Measurements from ENCODE around the gene PADI6.
"Not testable (repeated sequence)": the region's sequence is repeated elsewhere in the genome, so short reads cannot be mapped to it uniquely, and the experiment has no call there.

Gene PADI6

DNA sequence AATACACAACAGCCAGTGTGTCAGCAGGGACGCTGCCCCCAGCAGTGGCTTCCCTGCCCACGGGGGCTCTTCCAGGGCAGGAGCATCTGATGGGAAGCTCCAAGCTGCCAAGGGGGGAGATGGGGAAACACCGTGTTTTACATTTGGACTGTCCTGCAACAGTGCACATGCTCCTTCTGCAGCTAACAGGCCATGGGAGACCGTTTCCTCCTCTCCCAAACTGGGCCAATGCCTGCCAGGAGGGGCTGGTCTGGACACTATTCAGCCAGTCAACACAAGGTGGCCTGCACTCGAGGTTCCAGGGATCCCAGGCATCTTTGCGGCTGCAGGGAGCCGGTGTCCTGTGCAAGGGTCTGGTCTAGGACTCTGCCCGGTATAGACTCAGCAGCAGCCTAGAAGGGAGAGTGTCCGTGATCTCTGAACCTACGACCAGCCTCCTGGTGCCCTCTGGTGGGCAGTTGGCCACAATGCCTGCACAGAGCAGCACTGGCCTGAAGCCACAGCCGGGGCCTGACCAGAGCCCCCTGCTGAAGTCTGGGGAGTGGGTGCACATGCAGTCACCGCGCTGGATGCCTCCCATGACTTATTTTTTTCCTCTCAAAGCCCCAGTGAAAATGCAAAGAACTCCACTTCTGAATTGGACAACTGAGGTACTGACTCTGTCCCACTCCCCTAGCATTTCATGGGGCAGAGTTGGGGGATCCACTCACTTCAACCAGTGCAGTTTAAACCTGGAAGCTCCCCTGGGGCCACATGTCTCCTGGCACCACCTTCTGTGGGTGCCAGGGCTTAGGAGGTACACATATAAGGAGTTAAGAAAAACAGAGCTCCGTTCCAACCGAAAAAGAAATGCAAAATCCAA, 34.1 kb downstream of the PADI6 start:
- DNase-seq (ENCODE audit: low spot score), result peak; percentile 26

DNA sequence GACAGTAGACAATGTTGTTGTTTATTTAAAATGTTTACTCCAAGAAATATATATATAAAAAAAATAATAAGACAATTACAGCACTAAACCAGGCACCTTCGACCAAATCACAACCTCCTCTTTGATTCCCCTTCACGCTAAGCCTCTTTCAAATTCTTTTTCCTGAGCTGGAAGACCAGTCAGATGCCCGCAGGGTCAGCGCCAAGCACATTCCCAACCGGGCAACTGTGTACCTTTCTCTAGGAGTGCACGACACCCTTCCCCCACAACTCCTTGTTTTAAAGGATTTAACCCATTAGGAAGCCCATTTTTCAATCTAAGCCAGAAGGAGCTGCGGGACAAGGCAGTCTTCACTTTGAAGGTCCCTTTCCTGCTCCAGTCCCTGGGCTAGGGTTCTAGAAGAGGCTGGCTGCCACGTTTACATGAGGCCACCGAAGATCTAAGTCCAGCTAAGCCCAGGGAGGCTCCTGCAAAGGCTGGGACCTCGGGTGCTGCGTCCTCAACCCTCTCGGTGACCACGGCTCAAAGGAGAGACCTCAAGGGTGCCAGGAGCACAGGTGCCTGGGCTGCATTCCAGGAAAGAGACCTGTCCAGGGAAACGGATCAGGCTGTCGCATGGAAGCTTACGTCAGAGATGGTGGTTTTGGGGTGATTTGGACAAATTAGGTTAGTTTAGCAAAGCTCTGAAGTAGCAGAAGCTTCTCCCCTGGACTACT, 34.9 kb downstream of the PADI6 start:
- not testable (repeated sequence) for DNase-seq (ENCODE audit: low spot score)

DNA sequence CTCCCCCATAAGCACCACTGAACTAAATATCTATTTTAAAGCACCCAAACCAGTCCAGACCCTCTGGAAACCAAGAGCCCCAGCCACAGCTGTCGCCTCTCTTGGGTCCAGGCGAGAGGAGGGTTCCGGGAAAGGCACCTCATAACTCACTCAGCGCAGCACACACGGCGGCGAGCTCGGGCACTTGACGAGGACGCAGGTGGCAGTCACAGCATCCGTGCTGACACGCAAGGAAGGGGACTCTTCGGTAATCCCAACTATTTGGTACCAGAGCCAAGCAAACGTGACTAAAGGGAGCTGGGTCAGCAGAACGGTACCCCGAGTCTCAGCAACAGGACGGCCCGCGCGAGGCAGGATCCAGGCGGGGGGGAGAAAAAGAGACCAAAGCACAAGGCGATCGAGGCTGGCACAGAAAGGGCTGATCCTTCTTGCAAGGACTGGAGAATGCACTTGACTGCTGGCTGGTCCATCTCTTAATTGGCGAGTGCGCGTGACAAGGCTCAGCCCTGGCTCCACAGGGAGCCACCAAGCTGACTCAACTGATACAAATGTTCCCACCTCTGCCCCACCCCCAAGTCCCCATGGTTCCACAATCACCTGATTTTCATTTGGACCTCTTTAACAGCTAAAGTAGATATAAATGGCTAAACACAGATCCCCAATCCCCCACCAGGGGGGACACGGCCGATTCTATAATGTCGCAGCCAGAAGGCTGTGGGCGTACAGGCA, 36.0 kb downstream of the PADI6 start:
- DNase-seq (ENCODE audit: low spot score), result not testable (repeated sequence)

DNA sequence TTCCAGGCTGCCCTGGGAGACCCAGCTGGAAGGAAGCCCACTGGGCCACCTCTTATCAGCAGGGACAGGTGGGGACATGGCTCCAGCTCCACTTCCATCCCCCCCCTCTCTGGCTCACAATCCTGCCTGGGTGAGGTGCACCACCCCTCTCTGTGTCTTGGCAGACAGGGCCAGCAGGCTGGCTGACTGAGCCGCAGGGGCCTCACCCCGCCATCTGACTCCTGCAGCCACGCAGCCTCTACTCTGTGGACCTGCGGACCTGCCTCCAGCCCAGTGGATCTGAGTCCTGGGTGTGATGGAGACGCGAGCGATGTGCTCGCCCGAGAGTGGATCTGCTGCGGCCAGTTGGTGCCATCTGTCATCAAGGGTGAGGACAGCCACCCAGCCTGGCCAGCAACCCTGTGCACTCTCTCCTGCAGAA, 37.4 kb downstream of the PADI6 start:
- DNase-seq (ENCODE audit: low spot score), result no peak

DNA sequence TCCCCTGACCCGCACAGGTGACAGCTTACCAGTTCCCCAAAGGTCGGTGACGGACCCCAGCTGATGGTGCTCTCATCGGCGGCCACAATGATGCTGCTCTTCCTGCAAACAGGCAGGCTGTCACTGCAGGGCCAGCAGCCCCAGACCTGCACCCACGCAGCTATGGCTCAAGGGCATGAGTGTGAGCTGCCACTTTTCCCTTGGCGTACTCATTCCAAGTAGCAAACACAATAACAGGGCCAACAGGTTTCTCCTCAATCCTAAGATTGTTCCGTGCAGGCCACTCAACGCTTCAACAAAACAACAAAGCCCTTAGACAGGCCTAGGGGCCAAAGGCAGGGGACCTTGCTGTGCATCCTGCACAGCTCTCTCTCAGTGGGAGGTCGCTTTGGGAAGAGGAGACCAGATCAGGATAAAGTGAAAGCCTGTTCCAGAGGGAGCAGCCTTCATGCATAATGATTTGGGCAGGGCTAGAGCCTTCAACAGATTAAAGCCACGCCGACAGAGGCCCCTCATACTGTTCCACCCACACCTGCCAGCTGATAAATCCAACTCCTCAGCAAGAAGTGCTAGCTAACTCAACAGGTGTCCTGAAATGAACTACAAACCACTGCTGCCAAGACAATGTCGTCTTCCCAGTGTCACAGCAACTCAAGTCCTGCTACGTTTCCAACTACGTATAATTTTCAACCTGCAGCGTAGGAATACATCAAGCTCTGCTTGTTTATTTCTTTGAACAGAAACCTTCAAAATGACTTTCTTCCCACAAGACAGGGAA, 40.3 kb downstream of the PADI6 start:
- DNase-seq (ENCODE audit: low spot score), result no peak

DNA sequence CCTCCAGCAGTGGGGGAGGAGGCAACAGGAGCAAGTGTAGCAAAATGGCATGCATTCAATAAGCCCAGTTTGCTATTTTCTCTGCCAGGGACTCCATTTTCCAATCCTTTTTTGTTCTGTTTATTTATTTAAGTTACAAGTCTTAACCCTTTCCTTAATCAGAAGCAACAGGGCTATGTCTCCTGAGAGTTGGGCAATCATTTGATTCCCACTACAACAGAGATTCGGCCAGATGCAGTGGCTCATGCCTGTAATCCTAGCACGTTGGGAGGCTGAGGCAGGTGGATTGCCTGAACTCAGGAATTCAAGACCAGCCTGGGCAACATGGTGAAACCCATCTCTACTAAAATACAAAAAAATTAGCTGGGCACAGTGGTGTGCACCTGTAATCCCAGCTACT, 42.0 kb downstream of the PADI6 start:
- no peak for DNase-seq (ENCODE audit: low spot score)

DNA sequence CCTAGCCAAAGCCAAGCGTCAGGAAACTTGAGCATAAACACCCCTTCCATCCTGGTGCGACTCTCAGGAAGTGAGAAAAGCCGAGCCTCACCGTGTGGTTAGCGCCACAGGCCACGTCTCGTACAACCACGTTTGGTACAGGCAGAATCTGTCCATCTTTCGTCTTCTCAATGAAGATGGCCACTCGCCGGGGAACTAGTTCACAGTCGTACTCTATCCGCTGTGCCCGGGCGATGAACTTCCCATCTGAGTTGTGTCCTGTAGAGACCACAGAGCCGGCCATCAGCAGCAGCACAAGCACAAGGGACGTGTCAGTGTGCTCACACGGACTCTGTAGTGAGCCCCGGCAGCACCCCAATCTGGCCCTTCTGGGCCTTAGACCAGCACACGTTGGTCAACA, 44.4 kb downstream of the PADI6 start:
- no peak for DNase-seq (ENCODE audit: low spot score)

DNA sequence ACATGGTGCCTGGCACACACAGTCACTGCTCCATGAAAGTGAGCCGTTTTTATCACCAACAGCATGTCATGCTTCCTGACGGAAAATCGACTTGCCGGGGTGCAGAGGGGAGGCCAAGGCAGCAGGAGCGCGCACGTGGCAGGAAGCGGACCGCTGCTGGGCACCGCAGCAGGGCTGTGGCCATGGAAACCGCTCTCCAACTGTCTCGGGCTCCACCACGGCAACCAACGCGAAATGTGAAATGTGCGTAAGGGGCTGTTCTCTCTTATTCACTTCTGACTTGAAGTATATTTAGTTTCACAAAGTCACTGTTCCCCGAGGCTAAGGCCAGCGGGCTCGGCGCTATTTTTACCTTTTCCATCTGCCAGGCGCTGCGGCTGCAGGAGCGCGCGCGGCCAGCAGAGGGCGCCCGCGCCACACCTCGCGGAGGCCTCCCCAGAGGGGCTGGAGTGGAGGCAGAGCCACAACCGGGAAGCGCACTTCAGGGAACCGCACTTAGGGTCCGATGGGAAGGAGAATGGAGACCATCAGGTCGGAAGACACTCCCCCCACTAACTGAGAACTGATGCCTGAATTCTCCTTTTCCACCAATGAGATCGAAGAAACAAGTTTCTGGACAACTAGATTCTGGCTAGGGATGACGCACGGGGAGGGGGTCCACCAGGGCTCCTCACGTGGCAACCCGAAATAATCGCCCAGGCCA, 47.8 kb downstream of the PADI6 start:
- DNase-seq (ENCODE audit: low spot score), result peak; percentile 63

DNA sequence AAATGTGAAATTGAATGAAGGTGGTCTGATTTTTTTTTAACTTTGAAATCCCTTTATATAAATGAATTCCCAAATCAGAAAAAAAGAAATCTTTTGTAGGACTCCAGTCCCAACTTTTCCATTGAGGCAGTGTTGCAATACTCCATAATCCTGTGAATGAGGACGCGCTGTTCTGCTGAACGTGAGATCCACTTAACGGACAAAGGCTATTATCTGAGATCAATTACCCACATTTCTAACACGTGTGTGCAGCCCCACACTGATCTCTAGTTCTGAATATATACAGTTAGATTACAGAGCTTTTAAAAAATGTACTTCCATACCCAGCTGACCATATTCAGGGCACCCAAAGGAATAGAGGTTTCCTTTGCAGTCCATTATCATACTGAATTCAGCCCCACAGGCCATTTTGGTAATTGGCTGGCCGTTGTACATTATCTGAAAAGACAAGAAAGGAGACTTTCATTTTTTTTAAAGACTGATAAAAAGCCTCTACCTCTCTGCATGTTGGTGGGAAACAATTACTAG, 48.5 kb downstream of the PADI6 start:
- DNase-seq (ENCODE audit: low spot score), result no peak

DNA sequence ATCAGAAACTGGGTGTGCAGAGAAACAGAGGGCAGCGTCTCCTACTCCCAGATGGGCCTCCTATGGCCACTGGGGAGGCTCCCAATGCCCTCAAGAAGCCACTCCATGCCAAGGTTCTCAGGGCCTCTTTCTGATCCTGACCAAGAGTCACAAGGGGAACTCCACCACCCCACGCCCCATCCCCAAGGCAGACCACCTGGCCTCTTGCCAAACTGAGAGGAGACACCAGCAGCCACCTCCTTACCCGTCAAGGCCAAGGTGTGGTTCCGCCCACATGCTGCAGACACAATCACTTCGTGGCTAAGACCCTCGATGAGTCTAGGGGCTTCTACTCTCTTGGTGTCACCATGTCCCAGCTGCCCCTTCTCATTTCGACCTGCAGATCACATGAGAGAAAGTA, 50.5 kb downstream of the PADI6 start:
- no peak for DNase-seq (ENCODE audit: low spot score)

DNA sequence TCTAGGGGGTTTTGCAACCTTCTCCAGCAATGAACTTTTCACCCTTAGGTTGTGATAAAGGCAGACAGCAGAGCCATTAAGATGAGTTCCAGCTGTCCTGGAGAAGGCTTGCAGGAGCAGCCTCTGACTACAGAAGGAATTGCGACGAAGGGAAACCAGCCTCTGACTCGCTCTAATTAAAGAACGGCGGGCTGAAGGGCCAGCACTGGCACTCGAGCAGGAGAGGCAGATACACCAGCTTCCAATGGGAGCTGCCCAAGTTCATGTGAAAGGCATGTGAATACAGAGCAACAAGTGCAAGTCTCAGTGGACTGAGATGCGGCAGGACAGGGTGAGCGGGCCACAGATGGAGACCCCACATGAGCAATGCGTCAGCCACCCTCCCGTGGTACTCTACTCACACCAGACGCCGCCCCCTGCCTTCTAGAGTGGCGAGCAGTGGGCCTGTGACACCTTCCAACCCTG, 51.8 kb downstream of the PADI6 start:
- DNase-seq (ENCODE audit: low spot score), result no peak

DNA sequence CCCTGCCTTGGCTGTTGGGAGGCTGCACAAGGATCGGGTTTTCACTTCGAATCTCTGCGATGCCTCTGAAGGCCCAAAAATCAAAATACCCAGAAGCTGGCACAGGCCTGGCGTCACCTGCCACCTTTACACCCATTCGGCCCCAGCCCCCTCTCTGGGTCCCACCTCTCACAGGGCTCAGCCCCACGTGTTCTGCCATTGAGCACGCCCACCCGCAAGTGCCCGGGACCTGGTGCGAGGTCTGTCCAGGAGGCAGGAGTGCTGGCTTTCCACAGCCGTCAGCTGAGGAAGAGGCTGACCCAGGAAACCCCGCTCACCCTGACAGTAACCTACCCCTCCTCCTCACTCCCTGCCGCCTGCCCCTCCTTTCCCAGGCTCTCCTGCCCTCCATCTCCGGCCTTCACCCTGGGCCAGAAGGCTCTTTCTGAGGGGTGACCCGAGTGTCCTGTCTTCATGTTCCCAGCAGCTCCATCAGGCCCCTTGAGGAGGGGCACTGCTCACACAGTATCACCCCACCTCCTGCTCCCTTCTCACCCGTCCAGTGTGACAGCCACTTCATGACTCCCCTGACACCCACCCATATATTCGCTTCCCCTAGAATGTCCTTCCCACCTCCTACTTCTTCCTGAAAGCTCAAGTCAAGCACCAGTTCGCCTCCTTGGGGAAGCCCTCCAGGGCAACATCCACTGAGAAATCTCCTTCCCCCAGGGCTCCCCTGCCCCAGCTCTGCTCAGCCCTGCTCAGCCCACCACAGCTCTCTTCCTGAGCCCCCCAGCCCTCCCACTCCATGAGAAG, 54.0 kb downstream of the PADI6 start:
- no peak for DNase-seq (ENCODE audit: low spot score)

DNA sequence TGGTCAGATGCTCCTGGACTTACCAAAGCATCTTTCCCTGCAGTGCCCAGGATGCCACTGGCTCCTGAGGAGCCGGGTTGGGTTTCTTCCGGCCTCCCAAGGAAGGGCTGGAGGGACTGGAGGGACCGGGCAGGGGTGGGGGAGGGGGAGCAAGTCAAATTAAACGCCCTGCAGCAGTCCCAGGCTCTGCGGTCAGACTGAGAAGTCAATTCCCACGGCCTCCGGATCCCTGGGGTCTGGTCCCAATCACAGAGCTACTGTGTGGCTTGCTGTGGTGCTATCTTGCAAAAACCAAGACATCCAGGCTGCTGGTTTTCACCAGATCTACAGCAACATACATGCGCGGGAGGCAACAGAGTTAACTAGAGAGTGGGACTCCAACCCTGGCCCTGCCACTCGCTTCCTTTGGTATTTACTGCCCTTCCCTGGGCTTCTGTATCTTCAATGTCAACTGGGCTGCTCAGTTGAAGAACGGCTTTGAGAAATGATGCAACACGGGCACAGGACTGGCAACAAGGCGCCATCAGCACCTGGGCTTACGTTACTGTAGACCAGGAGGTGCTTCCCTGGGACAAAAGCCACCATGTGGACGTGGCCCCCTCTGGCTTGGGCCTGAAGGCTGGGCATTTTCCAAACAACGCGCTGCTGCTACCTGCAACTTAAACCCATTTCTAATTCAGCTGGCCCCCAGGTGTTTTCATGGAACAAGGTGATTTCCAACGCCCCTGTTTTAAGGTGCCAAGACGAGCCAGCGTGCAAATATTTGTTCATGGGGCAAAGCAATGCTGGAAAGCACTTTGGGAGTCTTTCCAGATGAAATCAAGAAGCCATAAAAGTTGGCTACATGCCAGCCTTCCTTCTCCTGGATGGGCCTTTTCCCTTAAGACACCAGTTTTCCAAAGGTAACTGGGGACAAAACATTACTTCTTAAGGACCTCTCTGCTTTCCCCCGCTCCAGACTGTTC, 56.0 kb downstream of the PADI6 start:
- no peak for DNase-seq (ENCODE audit: low spot score)

DNA sequence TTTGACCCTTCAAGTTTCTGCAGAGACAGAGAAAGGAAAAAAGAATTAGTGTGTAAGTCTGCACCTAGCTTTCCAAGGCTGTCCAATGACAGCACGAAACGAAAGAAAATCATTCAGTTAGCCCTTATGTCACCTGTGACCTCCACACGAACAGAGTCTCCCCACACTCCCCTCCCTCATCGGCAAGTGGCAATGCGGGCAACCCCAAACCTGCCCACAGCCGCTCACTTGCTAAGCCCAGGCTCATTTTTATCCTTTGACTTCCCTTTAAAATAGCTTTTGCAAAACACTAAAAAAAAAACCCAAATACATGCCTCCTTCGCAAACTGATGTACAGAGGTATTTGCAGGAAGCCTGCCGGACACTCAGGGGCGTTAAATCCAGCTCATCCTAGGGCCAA, 57.2 kb downstream of the PADI6 start:
- no peak for DNase-seq (ENCODE audit: low spot score)

DNA sequence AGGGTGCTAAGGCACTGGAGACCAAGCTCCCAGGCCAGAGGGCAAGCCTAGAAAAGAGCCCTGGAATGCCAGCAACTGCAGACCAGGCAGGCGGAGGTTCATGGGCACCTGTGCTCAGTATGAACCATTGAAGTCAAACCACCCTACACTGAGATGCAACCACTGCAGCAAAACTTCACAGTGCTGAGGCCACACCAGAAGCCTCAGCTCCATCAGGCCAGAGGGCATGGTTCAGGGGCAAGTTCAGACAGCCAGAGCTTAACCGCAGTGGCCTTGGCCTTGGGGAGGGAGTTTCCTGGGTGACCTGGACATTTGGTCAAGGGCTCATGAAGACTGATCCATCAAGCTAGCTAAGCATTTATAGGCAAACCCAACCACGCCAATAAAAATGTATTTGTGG, 60.4 kb downstream of the PADI6 start:
- no peak for DNase-seq (ENCODE audit: low spot score)

DNA sequence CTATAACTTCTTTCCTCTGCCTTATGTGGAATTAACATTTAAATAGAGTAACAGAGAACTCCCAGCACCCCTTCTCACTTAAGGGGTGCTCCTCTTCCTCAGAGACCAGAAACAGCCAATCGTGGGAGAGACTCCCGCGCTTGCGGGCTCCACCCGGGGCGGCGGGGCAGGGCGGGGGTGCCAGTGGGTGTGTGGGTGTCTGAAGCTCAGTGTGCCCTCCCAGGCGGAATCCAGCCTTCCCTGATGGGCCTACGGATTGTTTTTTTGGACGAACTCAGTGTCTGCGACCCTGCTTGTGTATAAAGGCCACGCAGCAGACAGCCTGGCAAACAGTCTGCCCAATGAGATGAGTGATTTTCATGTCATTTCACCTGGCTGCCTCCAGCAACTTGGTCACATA, 61.3 kb downstream of the PADI6 start:
- DNase-seq (ENCODE audit: low spot score), result no peak

DNA sequence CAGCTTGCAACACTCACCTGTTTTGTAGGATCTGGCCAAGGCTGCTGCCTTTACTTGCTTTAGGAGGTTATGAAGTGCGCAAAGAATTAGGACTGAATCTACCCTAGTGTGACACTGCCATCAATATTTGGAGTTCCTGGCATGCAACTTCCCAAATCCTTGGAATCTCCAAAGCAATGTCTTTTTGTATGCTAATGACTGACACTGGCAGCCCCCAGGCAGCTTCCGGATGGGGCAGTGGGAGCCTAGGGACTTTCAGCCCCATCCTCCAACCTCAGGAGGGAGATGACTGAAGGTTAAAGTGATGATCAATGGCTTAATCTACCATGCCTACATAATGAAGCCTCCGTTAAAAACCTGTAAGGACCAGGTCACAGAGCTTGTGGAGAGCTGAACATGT, 62.0 kb downstream of the PADI6 start:
- no peak for DNase-seq (ENCODE audit: low spot score)

DNA sequence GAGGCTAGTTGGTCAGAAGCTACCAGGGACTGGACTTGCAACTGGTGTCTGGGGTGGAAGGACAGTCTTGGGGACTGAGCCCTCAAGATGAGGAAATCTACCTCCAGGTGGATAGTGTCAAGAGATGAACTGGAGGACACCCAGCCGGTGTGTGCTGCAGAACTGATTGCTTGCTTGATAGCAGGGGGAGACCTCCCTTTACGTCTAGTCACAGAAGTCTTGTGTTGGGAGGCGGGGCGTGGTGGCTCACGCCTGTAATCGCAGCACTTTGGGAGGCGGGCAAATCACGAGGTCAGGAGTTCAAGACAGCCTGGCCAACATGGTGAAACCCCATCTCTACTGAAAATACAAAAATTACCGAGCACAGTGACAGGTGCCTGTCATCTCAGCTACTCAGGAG, 62.6 kb downstream of the PADI6 start:
- no peak for DNase-seq (ENCODE audit: low spot score)
